Chondrocyte (in vitro differentiated cells): ENCODE results near the gene GPR3. TPM values are rescaled to one million over a fixed set of nuclear protein-coding genes. Genes with fewer than 3 reads are reported as not detected.
"Not testable (repeated sequence)": the region's sequence is repeated elsewhere in the genome, so short reads cannot be mapped to it uniquely, and the experiment has no call there.

ENCODE experiments used
- DNase-seq: peaks from one replicate; pipeline ENCODE4 v3.0.0; 2021; ENCODE audit warnings: mixed read lengths, low spot score
- H3K27ac Mint-ChIP-seq: one replicate; pipeline ENCODE4 v1.8.0; 2021; ENCODE audit warnings: mild to moderate bottlenecking, moderate library complexity, mixed read lengths; ENCODE audit not compliant: unreplicated experiment
- H3K27me3 Mint-ChIP-seq: 2 replicates; pipeline ENCODE4 v1.8.0; 2021; ENCODE audit warnings: low read depth, mixed read lengths
- H3K36me3 Mint-ChIP-seq: 2 replicates; pipeline ENCODE4 v1.8.0; 2021; ENCODE audit warnings: low read depth, mixed read lengths
- H3K4me1 Mint-ChIP-seq: 2 replicates; pipeline ENCODE4 v1.8.0; 2021; ENCODE audit warnings: low read depth, mild to moderate bottlenecking, mixed read lengths
- H3K4me3 Mint-ChIP-seq: one replicate; pipeline ENCODE4 v1.8.0; 2021; ENCODE audit warnings: mild to moderate bottlenecking, moderate library complexity, mixed read lengths; ENCODE audit not compliant: unreplicated experiment
- H3K9me3 Mint-ChIP-seq: 2 replicates; pipeline ENCODE4 v1.8.0; 2021; ENCODE audit warnings: low read depth, mixed read lengths
- total RNA-seq: library from RNA; stranded (reverse); gene quantifications from 3 replicates; pipeline ENCODE4 v1.2.1, GENCODE V29; 2021
- TF ChIP-seq, protein P1 (sequence below): fragments of 200-600 bp; sonication (generic); IDR thresholded peaks from 2 replicates; pipeline ENCODE4 v1.5.0; 2021; ENCODE audit warnings: antibody characterized with exemption, mild to moderate bottlenecking, moderate library complexity

GPR3 gene
- total RNA-seq, 1 donor from 2014 or later, result 0.32 TPM

DNA sequence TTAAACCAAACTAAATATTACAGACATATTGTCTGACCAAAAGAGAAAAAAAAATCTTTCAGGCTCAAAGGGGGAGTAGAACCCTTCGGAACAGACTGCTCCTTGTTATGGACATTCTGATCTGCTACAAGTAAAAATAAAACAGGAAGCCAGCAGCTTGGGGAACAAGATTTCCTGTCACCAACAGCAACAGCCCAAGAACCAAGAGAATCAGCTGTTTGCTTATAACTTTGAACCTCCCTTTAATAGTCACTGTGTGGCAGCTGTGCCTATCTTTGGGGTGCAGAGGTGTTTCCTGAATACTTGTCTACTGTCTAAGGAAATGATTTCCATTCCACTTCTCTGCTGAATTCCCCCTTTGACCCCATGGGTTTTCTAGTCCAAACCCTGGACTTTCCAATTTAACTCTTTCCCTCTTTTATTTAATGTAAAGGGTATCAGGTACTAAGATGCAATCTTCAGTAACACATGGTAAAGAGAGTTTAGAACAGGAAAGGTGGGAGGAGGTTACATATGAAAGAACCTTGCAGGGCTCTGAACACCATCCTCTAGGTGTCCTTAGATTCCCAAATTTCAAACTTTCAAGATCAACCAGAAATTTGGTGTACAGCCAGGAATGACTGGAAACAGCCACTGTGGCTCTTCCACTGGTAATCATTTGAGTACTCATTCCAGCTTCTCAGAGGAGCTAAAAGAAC, 38.6 kb downstream of the GPR3 start:
- DNase-seq, result no peak

DNA sequence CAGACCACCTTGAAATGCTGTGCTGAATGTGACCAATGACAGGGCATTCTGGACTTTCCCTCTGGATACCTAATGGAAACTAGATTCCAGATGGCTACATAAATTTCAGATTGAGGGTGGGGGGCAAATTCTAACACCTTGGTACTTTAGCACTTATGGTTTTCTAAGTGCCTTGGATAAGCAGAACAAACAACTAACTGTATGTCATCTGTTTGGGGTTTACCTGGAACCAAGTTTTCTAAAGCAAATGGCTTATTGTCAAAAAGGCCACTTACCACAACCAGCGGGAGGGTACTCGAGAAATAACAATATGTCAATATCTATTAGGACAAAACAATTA, 39.1 kb downstream of the GPR3 start:
- DNase-seq, result no peak
- no peaks in the 10 kb centered on the region for H3K36me3 Mint-ChIP-seq
- H3K9me3 Mint-ChIP-seq, result no peaks in the 10 kb centered on the region
- peak overlapping the region; percentile 85 for H3K27ac Mint-ChIP-seq
- no peaks in the 10 kb centered on the region for H3K27me3 Mint-ChIP-seq
- H3K4me3 Mint-ChIP-seq, result no peak overlapping the region
- H3K4me1 Mint-ChIP-seq, result peaks cover 89% of the 10 kb centered on the region
- TF ChIP-seq, protein P1, sequence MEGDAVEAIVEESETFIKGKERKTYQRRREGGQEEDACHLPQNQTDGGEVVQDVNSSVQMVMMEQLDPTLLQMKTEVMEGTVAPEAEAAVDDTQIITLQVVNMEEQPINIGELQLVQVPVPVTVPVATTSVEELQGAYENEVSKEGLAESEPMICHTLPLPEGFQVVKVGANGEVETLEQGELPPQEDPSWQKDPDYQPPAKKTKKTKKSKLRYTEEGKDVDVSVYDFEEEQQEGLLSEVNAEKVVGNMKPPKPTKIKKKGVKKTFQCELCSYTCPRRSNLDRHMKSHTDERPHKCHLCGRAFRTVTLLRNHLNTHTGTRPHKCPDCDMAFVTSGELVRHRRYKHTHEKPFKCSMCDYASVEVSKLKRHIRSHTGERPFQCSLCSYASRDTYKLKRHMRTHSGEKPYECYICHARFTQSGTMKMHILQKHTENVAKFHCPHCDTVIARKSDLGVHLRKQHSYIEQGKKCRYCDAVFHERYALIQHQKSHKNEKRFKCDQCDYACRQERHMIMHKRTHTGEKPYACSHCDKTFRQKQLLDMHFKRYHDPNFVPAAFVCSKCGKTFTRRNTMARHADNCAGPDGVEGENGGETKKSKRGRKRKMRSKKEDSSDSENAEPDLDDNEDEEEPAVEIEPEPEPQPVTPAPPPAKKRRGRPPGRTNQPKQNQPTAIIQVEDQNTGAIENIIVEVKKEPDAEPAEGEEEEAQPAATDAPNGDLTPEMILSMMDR, result no peak

More for the DNA sequence above, 38.6 kb downstream of the GPR3 start:
- peaks cover 86% of the 10 kb centered on the region for H3K4me1 Mint-ChIP-seq
- H3K27ac Mint-ChIP-seq, result peak overlapping the region; percentile 85
- TF ChIP-seq, protein P1, result peak; percentile 40
- no peaks in the 10 kb centered on the region for H3K9me3 Mint-ChIP-seq
- H3K4me3 Mint-ChIP-seq, result no peak overlapping the region
- no peaks in the 10 kb centered on the region for H3K27me3 Mint-ChIP-seq
- peaks cover 2% of the 10 kb centered on the region for H3K36me3 Mint-ChIP-seq

DNA sequence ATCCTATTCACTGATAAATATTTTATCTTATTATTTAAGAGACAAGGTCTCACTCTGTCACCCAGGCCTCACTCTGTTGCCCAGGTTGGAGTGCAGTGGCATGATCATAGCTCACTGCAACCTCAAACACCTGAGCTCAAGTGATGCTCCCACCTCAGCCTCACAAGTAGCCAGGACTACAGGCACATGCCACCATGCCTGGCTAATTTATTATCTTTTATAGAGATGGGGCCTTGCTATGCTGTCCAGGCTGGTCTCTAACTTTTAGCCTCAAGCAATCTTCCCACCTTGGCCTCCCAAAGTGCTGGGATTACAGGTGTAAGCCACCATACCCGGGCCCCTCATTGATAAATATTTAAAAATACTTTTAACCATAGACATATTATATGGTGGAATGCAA, 40.3 kb downstream of the GPR3 start:
- not testable (repeated sequence) for H3K36me3 Mint-ChIP-seq, H3K27me3 Mint-ChIP-seq, H3K9me3 Mint-ChIP-seq, DNase-seq, H3K4me3 Mint-ChIP-seq, H3K27ac Mint-ChIP-seq
- peaks cover 90% of the 10 kb centered on the region for H3K4me1 Mint-ChIP-seq

DNA sequence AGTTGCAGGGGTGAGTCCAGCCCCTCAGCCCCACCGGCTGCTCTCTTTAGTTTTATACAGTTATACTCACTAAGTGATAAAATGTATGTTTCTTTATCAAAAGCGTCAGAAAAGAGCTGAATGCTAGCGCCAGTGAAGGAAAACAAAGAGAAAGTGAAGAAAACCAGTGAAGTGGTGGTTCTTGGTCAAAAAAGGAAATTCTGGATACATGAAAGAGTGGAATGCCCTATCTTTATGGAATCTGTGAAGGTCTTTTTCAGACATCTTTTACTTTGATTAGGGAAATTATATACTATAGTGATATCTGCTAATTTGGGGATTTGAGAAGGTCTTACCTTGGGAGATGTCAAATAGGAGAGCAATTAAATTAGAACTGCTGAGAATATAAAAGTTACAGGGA, 41.3 kb downstream of the GPR3 start:
- H3K4me3 Mint-ChIP-seq, result no peak overlapping the region
- TF ChIP-seq, protein P1, result no peak
- no peaks in the 10 kb centered on the region for H3K27me3 Mint-ChIP-seq
- H3K9me3 Mint-ChIP-seq, result no peaks in the 10 kb centered on the region
- DNase-seq, result no peak
- no peak overlapping the region for H3K27ac Mint-ChIP-seq
- H3K4me1 Mint-ChIP-seq, result peaks cover 90% of the 10 kb centered on the region
- H3K36me3 Mint-ChIP-seq, result no peaks in the 10 kb centered on the region

DNA sequence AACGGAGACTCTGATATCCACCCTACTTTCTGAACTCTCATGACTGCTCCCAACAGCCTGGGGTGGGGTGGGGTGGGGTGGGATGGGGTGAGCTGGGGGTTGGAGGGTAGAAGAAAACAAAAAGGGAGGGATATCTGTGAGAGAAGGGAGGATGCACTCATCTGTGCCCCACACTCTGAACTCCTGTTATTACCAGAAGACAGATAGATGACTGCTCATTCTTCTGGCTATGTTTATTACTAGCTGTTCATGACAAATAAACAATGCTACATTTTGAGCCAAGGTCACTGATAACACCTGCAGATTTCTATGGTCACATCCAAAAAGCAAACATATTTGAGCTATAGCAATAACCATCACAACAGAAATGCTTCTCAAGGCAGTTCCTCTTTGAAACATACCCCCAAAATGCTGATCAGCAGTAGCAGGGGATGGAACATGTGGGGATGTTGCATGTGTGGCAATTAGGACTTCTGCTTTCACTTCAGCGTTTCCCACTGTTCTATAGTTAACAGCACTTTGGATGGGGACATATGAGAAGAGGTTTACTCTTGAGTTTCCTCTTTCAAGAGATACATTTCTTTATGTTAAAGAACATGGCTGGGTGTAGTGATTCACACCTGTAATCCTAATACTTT, 43.3 kb downstream of the GPR3 start:
- TF ChIP-seq, protein P1, result no peak
- peaks cover 86% of the 10 kb centered on the region for H3K4me1 Mint-ChIP-seq

More for the DNA sequence above, 43.3 kb downstream of the GPR3 start:
- H3K27me3 Mint-ChIP-seq, result no peaks in the 10 kb centered on the region
- no peaks in the 10 kb centered on the region for H3K9me3 Mint-ChIP-seq
- peak overlapping the region; percentile 73 for H3K27ac Mint-ChIP-seq
- no peak for DNase-seq
- no peak overlapping the region for H3K4me3 Mint-ChIP-seq
- no peaks in the 10 kb centered on the region for H3K36me3 Mint-ChIP-seq
